Aorta (tissue), 5 donors: ENCODE data around the gene QSOX2. TPM values are rescaled to one million over a fixed set of nuclear protein-coding genes. Genes with fewer than 3 reads are reported as not detected.

Experiments used
- ATAC-seq: fragments of 200-7000 bp; cut with Tn5 transposase; one replicate; pipeline ENCODE4 v1.9.1; 2022; ENCODE audit warnings: moderate library complexity; ENCODE audit not compliant: low FRiP score
- DNase-seq, 2 donors: peaks; one replicate each; pipeline ENCODE4 v3.0.0-alpha.2; 2020
- H3K27ac ChIP-seq, 2 donors: one replicate each; pipeline ENCODE4 v1.5.1; 2013; ENCODE audit warnings: low read length in 2 of 2, mild to moderate bottlenecking in 2 of 2, moderate library complexity in 2 of 2, control low read depth in 1 of 2, inconsistent platforms in 1 of 2, low read depth in 1 of 2
- H3K27me3 ChIP-seq, 2 donors: one replicate each; pipeline ENCODE4 v1.6.1; 2013; ENCODE audit warnings: control low read depth in 1 of 2, low read length in 1 of 2, mild to moderate bottlenecking in 1 of 2, moderate library complexity in 1 of 2; ENCODE audit not compliant: insufficient read depth in 2 of 2, control insufficient read depth in 1 of 2
- H3K36me3 ChIP-seq, 2 donors: one replicate each; pipeline ENCODE4 v1.6.1; 2013; ENCODE audit warnings: control low read depth in 1 of 2, low read length in 1 of 2, mild to moderate bottlenecking in 1 of 2; ENCODE audit not compliant: insufficient read depth in 2 of 2, control insufficient read depth in 1 of 2
- H3K4me1 ChIP-seq, 2 donors: one replicate each; pipeline ENCODE4 v1.6.1; 2013; ENCODE audit warnings: low read length in 2 of 2, control low read depth in 1 of 2, mild to moderate bottlenecking in 1 of 2, moderate library complexity in 1 of 2; ENCODE audit not compliant: insufficient read depth in 2 of 2, control insufficient read depth in 1 of 2
- H3K4me3 ChIP-seq, 2 donors: one replicate each; pipeline ENCODE4 v1.5.1; 2013; ENCODE audit warnings: low read length in 2 of 2, control low read depth in 1 of 2, mild to moderate bottlenecking in 1 of 2
- H3K9me3 ChIP-seq: one replicate; pipeline ENCODE4 v1.6.1; 2013; ENCODE audit warnings: mild to moderate bottlenecking, low read length; ENCODE audit not compliant: control insufficient read depth
- WGBS, 2 donors: extraction: QIAGEN DNeasy Blood & Tissue Kit; methylation state at CpG; one replicate each; pipeline ENCODE4 v1.1.7; 2013; 5-methylcytosine and 5-hydroxymethylcytosine counted together
- intact Hi-C, 2 donors: fragments of 100-400 bp; cut with DNase I; formaldehyde crosslinking; loops; one replicate each; pipeline versions ENCODE4 v1.14.2 to v1.15.0; 2022
- polyA plus RNA-seq, 2 donors: library from polyadenylated mRNA; stranded (reverse); fragments of 200-250 nt; gene quantifications; one replicate each; pipeline ENCODE4 v1.2.3, GENCODE V29; 2013
- total RNA-seq, 2 donors: library from RNA; stranded (reverse); fragmentation: NEBNext Ultra II Directional; extraction: Animal tissue kit (Norgen Biotek cat#: 25700); gene quantifications; one replicate each; pipeline ENCODE4 v1.2.1, GENCODE V29; 2021
- donor health status: healthy with polysubstance abuse.
- donor health status: Bipolar disorder and iron deficiency.
- donor health status: DM: no; HTN: no; CAD: no.
- donor health status: DM: no; HTN: no; CAD: no.
- donor health status: DM: yes; HTN: yes; CAD: no.

QSOX2 gene
- total and polyA plus RNA-seq, 4 donors: 1.0 to 7.9 (median 6.3) TPM

DNA sequence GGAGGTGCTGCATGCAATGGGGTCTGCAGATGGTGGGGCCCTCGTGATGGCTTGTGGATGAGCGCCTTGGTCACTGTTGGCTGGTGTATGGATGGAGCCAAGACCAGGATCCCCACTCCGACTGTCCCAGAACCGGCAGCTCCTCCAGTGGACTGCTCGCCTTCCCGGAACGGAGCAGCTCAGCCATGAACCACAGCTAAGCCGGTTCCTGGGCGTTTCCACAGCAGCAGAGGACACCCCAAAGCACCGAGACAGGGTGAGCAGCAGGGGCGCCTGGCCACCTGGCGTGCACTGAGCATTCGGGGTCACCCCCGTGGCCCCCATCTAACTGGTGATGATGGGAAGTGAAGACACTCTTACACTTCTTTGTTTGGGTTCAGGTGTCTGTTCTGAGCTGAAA is 32.1 kb upstream of the QSOX2 start:
- WGBS, 2 donors: 87 to 89% methylated on average over 14 of the region's 14 CpGs
- Histone ChIP-seq H3K27me3 (no peaks in the 10 kb centered on the region), H3K27ac (no peak overlapping the region), H3K4me1 (no peaks in the 10 kb centered on the region), H3K4me3 (no peak overlapping the region), H3K9me3 (no peaks in the 10 kb centered on the region), H3K36me3 (no peaks in the 10 kb centered on the region)
- intact Hi-C loops: no loop called here
- ATAC-seq (no peak), DNase-seq (no peak)

DNA sequence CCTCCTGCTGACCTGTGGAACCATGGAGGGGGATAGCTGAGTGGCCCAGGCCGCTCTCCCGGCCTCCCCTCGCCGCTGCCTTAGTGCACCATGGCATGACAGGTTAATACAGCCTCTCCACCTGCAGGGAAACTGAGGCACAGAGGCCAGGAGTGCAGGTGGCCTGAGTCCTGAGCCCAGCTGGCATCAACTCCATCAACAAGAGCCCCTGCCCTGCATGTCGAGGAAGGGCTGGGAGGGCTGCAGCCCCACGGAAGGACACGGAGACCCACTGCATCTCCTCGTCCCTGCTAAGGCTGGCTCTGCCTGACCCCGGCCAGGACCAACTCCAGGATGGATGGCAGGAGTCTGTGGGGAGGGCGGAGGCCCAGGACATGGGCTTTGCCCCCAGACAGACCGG is 31.1 kb upstream of the QSOX2 start:
- ATAC-seq: no peak
- Histone ChIP-seq H3K9me3 (no peaks in the 10 kb centered on the region), H3K27ac (no peak overlapping the region), H3K36me3 (no peaks in the 10 kb centered on the region), H3K27me3 (no peaks in the 10 kb centered on the region), H3K4me3 (no peak overlapping the region), H3K4me1 (no peaks in the 10 kb centered on the region)
- intact Hi-C loops: no loop called here
- 75% methylated on average over 11 of the region's 11 CpGs for WGBS, 2 donors
- no peak for DNase-seq

DNA sequence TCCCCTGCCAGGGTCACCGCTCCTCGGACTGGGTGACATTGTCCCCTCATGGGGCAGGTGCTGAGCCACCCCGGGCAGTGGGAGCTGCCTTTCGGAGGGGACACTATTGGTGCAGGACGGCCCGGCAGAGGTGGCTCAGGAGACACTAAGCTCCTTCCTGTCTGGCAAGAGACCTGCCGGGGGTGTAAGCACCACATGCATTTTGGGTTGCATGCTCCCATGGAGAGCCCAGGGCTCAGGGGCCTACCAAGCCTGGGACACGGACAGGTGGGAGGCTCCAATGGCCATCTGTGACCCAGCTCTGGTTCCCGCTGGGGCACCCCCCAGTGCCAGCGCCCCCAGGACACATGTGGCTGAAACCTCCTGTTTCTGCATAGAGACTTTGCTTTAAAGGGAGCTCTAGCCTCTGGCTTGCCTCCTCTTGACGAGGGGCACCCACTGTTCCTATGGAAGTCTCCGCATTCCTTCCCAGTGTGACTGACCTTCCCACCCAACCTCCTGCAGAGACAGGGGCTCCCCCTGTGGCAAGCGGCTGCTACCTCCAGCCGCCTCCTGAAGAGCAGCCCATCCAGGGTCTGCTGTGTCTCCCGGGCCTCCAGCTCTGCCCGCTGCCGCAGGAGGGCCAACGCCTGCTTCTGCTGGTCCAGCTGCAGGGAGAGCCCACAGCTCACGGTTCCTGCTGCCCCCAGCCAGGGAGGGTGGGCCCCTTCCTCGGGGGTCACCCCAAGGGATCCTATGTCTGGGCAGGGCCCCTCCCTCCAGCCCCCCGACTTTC is 30.2 kb upstream of the QSOX2 start:
- intact Hi-C loops: no loop called here
- 61 to 62% methylated on average over 20 to 21 of the region's 21 CpGs for WGBS, 2 donors
- H3K4me1 ChIP-seq: no peaks in the 10 kb centered on the region
- no peak for ATAC-seq
- no peak overlapping the region for H3K4me3 ChIP-seq
- no peak overlapping the region for H3K27ac ChIP-seq
- no peak for DNase-seq
- H3K27me3 ChIP-seq: no peaks in the 10 kb centered on the region
- H3K9me3 ChIP-seq: no peaks in the 10 kb centered on the region
- no peaks in the 10 kb centered on the region for H3K36me3 ChIP-seq

DNA sequence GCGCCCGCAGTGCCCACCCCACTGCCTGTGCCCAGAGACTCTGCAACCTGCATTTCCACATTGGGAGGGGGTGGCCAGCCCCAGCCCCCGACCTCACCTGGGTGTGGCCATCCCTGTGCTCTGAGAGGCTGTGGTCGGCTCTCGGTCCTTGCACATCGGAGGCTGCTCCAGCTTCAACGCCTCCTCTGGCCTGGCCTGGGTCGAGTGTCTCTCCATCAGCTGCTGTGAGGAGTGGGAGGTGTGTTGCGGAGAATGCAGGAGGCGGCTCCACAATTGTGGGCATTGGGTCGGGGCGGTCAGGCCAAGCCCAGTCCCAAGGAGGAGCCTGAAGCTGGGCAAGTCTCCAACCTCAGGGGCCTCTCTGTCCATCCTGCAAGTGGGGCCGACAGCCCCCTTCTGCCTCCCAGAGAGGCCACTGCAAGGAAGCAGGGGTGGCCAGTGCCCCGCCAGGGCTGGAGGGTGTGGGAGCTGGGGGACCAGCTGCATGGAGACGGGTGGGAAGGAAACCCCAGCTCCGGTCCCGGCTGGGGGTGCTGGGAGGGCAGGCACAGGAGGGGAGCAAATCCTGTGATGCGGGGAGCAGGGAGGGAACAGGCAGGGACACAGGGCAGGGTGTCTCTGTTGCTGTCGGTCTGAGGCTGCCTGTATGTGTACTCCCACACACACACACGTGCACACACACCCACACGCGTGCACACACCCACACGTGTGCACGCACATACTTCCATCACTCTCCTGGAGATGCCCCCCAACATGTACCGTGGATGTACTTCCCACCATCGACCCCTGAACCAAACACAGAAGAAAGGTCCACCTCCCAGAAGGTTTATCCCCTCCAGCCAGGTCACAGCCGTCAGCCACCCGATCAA is 29.4 kb upstream of the QSOX2 start:
- ATAC-seq (no peak), DNase-seq (no peak)
- Histone ChIP-seq H3K27ac (no peak overlapping the region), H3K9me3 (no peaks in the 10 kb centered on the region), H3K4me1 (no peaks in the 10 kb centered on the region), H3K27me3 (no peaks in the 10 kb centered on the region), H3K4me3 (no peak overlapping the region), H3K36me3 (no peaks in the 10 kb centered on the region)
- 73 to 75% methylated on average over 27 to 28 of the region's 28 CpGs for WGBS, 2 donors
- intact Hi-C loops: no loop called here

DNA sequence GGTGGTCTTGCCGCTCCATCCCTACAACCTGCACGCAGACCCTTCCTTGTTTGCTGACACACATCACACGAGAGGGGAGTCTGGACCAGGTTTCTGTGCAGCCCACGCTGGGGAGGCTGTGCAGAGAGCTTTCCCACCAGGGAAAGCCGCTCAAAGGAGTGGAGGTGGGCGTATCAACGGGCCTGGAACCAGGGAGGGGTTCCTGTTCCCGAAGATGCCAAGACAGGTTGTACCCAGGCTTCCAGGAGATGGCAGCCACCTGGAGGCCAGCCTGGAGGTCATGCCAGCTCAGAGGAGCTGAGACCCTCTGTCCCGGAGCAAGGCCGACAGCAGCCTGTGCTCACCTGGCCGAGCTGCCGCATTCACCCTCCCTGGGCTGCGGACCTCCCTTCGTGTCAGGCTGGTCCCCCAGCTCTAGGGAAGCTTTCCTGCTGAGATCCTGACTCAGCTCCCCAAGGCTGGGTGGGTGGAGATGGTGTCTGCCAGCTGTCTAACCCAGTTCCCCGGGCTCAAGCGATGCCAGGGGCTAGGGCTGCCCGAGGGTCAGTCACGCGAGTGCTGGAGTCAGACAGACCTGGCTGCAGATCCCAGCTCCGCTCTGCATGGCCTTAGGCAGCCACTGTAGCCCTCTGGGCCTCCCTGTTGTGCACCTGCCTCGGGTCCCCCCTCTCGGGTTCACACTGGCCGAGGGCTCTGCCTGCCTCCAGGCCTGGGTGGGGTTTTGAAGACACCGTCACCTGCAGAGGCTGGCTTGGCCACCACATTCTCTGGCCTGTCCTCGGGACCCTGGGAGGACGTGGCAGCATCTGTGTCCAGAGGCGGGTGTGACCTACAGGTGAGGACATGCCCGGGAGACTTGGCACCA is 28.5 kb upstream of the QSOX2 start:
- no peak overlapping the region for H3K4me3 ChIP-seq
- H3K27ac ChIP-seq: no peak overlapping the region
- ATAC-seq: no peak
- H3K4me1 ChIP-seq: no peaks in the 10 kb centered on the region
- intact Hi-C loops: no loop called here
- DNase-seq: no peak
- no peaks in the 10 kb centered on the region for H3K27me3 ChIP-seq
- no peaks in the 10 kb centered on the region for H3K36me3 ChIP-seq
- H3K9me3 ChIP-seq: no peaks in the 10 kb centered on the region
- WGBS, 2 donors: 84 to 87% methylated on average over 27 to 28 of the region's 28 CpGs

DNA sequence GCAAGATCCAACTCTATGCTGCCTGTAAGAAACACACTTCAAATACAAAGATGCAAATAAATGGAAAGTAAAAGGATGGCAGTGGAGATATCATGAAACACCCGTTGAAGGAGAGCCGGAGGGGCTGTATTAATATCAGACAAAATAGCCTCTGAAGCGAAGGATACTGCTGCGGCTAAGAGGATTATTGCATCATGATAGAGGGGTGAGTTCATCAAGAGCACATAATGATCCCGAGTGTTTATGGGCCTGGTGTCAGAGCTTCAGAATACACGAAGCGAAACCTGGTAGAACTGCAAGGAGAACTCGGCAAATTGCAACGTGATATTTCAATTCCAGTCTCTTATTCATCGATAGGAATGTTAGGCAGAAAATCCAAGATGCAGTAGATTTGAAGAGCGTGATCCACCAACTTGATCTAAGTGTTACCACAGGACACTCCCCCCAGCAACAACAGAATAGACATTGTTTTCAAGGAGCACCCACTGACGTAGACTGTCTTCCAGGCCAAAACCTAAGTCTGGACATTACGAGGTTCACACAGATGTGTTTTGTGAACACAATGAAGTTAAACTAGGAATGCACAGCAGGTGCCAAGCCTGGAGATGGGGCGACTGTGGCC is 27.7 kb upstream of the QSOX2 start:
- no peaks in the 10 kb centered on the region for H3K9me3 ChIP-seq
- 87% methylated on average over 14 of the region's 14 CpGs for WGBS, 2 donors
- no peaks in the 10 kb centered on the region for H3K4me1 ChIP-seq
- no peaks in the 10 kb centered on the region for H3K36me3 ChIP-seq
- intact Hi-C loops: no loop called here
- no peak overlapping the region for H3K4me3 ChIP-seq
- H3K27me3 ChIP-seq: no peaks in the 10 kb centered on the region
- H3K27ac ChIP-seq: no peak overlapping the region
- ATAC-seq (no peak), DNase-seq (no peak)

DNA sequence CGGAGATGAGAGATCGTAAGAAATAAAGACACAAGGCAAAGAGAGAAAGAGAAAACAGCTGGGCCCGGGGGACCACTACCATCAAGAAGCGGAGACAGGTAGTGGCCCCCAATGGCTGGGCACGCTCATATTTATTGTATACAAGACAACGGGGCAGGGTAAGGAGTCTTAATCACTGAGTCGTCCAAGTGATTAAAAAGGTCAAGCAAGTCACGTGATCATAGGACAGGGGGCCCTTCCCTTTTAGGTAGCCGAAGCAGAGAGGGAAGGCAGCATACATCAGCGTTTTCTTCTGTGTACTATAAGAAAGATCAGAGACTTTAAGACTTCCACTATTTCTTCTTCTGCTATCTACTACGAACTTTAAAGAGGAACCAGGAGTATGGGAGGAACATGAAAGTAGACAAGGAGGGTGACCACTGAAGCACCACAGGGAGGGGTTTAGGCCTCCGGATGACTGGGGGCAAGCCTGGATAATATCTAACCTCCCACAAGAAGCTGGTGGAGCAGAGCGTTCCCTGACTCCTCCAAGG is 24.6 kb upstream of the QSOX2 start:
- 86 to 89% methylated on average over 13 of the region's 13 CpGs for WGBS, 2 donors
- Histone ChIP-seq H3K4me3 (no peak overlapping the region), H3K27me3 (no peaks in the 10 kb centered on the region), H3K9me3 (no peaks in the 10 kb centered on the region), H3K36me3 (no peaks in the 10 kb centered on the region), H3K27ac (no peak overlapping the region), H3K4me1 (no peaks in the 10 kb centered on the region)
- DNase-seq (no peak), ATAC-seq (no peak)
- intact Hi-C loops: no loop called here

DNA sequence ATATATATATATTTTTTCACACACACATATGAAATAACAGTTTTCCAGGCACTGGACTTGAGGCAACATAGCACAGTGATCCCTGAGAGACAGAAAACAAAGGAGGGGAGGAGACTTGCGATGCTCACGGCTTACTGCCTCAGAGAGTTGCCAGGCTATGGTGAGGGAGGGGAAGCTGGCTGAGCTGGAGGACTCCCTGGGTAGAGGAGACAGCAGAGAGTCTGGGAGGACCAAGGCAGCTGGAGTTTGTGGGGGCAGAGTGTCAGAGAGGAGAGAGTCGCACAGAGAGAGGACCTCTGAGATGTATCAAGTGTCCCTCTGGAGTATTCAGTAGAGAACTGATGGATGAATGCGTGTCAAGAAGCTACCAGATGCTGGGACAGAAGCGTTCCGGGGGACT is 23.1 kb upstream of the QSOX2 start:
- no peaks in the 10 kb centered on the region for H3K27me3 ChIP-seq
- H3K36me3 ChIP-seq: no peaks in the 10 kb centered on the region
- H3K27ac ChIP-seq: no peak overlapping the region
- DNase-seq: no peak
- intact Hi-C loops: no loop called here
- no peak overlapping the region for H3K4me3 ChIP-seq
- H3K9me3 ChIP-seq: no peaks in the 10 kb centered on the region
- H3K4me1 ChIP-seq: no peaks in the 10 kb centered on the region
- WGBS, 2 donors: 45 to 50% methylated on average over 6 of the region's 6 CpGs
- ATAC-seq: no peak
